Stimulated activated naive B cell treated with anti-CD40 and anti-IgM and Interleukin-4, amounts not matched to agents 10 μg/mL and 1 μg/mL and 100 μg/mL, for 72 hours (primary cell): ENCODE data around the gene ZBTB25.

Source experiments
- ATAC-seq, 2 donors: fragments of 150-1000 bp; cut with Tn5 transposase; replicated peaks; 2 replicates each; pipeline ENCODE4 v1.10.0; 2021; ENCODE audit warnings: moderate library complexity in 1 of 2
- DNase-seq: peaks from one replicate; pipeline ENCODE4 v3.0.0; 2021
- H3K27ac Mint-ChIP-seq: one replicate; pipeline ENCODE4 v1.8.0; 2022; ENCODE audit warnings: mild to moderate bottlenecking, mixed read lengths
- H3K27me3 Mint-ChIP-seq, 2 donors: one replicate each; pipeline ENCODE4 v1.8.0; 2022; ENCODE audit warnings: mixed read lengths in 2 of 2
- H3K36me3 Mint-ChIP-seq, 2 donors: one replicate each; pipeline ENCODE4 v1.8.0; 2022; ENCODE audit warnings: mixed read lengths in 2 of 2, mild to moderate bottlenecking in 1 of 2
- H3K4me1 Mint-ChIP-seq, 2 donors: one replicate each; pipeline ENCODE4 v1.8.0; 2022; ENCODE audit warnings: mixed read lengths in 2 of 2, mild to moderate bottlenecking in 1 of 2
- H3K4me3 Mint-ChIP-seq, 2 donors: one replicate each; pipeline ENCODE4 v1.8.0; 2022; ENCODE audit warnings: mild to moderate bottlenecking in 2 of 2, mixed read lengths in 2 of 2, moderate library complexity in 1 of 2
- H3K9me3 Mint-ChIP-seq, 2 donors: one replicate each; pipeline ENCODE4 v1.8.0; 2022; ENCODE audit warnings: mixed read lengths in 2 of 2, mild to moderate bottlenecking in 1 of 2

ZBTB25 gene

GRCh38 chr14:64504897-64505794 is 1.5 kb upstream of the ZBTB25 start:
- DNase-seq (peak; percentile 75), ATAC-seq (peak; percentile 40 to 44)
- Mint-ChIP-seq H3K27me3 (no peaks in the 10 kb centered on the region), H3K27ac (peak overlapping the region; percentile 100), H3K9me3 (no peaks in the 10 kb centered on the region), H3K4me1 (peaks cover 43 to 78% of the 10 kb centered on the region in 2 donors), H3K4me3 (peak overlapping the region; percentile 85 to 100), H3K36me3 (peaks cover 15 to 26% of the 10 kb centered on the region in 2 donors)

DNA sequence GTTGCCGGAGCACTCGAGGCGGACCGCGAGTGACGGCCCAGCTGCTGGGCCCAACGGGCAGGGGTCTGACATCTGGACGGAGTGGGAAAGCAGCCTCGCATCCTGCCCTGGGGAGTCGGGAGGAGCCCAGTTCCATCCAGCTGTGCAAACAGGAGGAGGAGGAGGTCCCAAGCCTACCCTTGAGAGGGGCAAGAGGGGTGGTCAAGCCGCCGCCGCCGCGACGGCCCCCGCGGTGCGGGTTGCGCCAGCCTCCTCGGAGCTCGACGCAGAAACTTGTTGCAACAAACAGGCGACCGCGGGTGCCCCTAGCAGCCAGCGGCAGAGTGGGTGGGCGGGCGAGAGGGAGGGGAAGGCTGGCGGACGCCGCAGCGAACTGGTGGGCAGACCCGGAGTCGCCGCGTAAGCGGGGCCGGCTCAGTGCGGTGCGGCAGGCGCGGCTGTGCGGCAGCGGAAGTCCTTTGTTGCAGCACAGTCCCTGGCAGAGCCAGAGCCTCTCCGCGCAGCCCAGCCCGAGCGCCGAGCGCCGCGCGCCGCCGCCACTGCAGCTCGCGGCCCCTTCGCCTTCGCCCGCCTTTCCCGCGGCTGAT is 765 bp upstream of the ZBTB25 start, which contains the start of gene ZBTB1:
TSS of gene ZBTB1 (plus strand) at position 461 of the 587 bp plus-strand sequence. CDS start 16,735 bp downstream, outside the sequence.
- Mint-ChIP-seq H3K27me3 (no peaks in the 10 kb centered on the region), H3K4me1 (peaks cover 45 to 76% of the 10 kb centered on the region in 2 donors), H3K4me3 (peak within 1 kb of the TSS; percentile 85 to 100), H3K27ac (peak within 1 kb of the TSS; percentile 100), H3K9me3 (no peaks in the 10 kb centered on the region), H3K36me3 (peaks cover 15 to 26% of the 10 kb centered on the region in 2 donors)
- DNase-seq (peak; percentile 83), ATAC-seq (peak; percentile 53 to 55)

GRCh38 chr14:64502887-64503433 is 678 bp downstream of the ZBTB25 start:
- peak; percentile 19 for DNase-seq
- H3K4me1 Mint-ChIP-seq: peaks cover 35 to 62% of the 10 kb centered on the region in 2 donors
- H3K36me3 Mint-ChIP-seq: peaks cover 13 to 21% of the 10 kb centered on the region in 2 donors

GRCh38 chr14:64502456-64502855 is 1.2 kb downstream of the ZBTB25 start:
- Mint-ChIP-seq H3K36me3 (peaks cover 15 to 25% of the 10 kb centered on the region in 2 donors), H3K9me3 (no peaks in the 10 kb centered on the region), H3K4me3 (peak overlapping the region; percentile 85 to 100), H3K27ac (peak overlapping the region; percentile 100), H3K27me3 (no peaks in the 10 kb centered on the region), H3K4me1 (peaks cover 31 to 57% of the 10 kb centered on the region in 2 donors)
- ATAC-seq (no peak), DNase-seq (no peak)

More at GRCh38 chr14:64502887-64503433, 678 bp downstream of the ZBTB25 start:
- H3K9me3 Mint-ChIP-seq: no peaks in the 10 kb centered on the region
- peak overlapping the region; percentile 100 for H3K27ac Mint-ChIP-seq
- H3K4me3 Mint-ChIP-seq: peak overlapping the region; percentile 85 to 100
- ATAC-seq: no peak
- H3K27me3 Mint-ChIP-seq: no peaks in the 10 kb centered on the region

GRCh38 chr14:64501411-64502171 is 2.0 kb downstream of the ZBTB25 start:
- DNase-seq: no peak
- no peaks in the 10 kb centered on the region for H3K27me3 Mint-ChIP-seq
- H3K36me3 Mint-ChIP-seq: peaks cover 16 to 28% of the 10 kb centered on the region in 2 donors
- H3K4me3 Mint-ChIP-seq: peak overlapping the region; percentile 85 to 100
- peak overlapping the region; percentile 100 for H3K27ac Mint-ChIP-seq
- no peak for ATAC-seq
- H3K4me1 Mint-ChIP-seq: peaks cover 26 to 48% of the 10 kb centered on the region in 2 donors
- H3K9me3 Mint-ChIP-seq: no peaks in the 10 kb centered on the region

DNA sequence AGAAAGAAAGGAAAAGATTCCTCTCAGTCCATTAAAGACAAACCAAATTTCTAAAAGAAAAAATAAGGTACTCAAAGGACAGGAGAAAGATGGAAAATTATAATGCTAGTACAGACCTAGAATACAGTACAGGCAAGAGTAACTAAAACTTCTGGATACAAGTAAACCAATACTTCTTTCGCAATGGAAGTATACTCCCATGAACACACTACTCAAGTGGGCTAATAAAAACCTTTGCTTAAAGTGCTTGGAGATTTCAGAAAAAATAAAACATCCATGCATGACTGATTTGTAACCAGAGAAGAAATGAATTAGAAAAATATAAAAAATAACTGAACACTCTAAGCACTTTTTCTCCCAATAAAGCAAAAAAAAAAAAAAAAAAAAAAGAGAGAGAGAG is 3.5 kb downstream of the ZBTB25 start:
- Mint-ChIP-seq H3K9me3 (no peaks in the 10 kb centered on the region), H3K36me3 (peaks cover 8 to 26% of the 10 kb centered on the region in 2 donors), H3K27me3 (no peaks in the 10 kb centered on the region), H3K4me3 (peak overlapping the region in 1 of 2 donors; percentile 33), H3K4me1 (peaks cover 16 to 33% of the 10 kb centered on the region in 2 donors), H3K27ac (peak overlapping the region; percentile 37)
- DNase-seq (no peak), ATAC-seq (no peak)

- no peak overlapping the region for H3K4me3 Mint-ChIP-seq
- DNase-seq (no peak), ATAC-seq (no peak)
These were observed 6.9 kb downstream of the ZBTB25 start for GRCh38 chr14:64496764-64497163.

DNA sequence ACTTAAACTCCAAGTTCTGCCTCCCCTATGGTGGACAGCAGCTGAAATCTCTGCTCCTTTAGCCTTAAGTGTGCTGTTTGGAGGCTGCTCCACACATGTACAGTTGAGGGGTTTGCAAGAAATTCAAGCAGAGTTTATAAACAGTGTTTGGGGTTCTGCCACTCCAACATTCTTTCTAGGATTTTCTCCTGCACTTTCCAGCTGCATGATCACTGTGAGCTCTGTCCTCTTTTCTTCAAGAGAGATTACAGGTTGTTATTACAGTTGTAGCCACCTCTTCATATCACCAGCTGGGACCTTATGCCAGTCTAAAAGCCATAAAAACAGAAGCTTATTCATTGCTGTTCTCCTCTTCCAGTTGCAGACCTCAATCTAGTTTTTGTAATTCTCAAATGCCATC is 8.4 kb downstream of the ZBTB25 start:
- DNase-seq (no peak), ATAC-seq (no peak)
- Mint-ChIP-seq H3K4me1 (peaks cover 18 to 34% of the 10 kb centered on the region in 2 donors), H3K36me3 (peaks cover 22 to 42% of the 10 kb centered on the region in 2 donors), H3K9me3 (no peaks in the 10 kb centered on the region), H3K27me3 (no peaks in the 10 kb centered on the region), H3K4me3 (no peak overlapping the region), H3K27ac (no peak overlapping the region)

More at GRCh38 chr14:64496764-64497163, 6.9 kb downstream of the ZBTB25 start:
- Mint-ChIP-seq H3K36me3 (peaks cover 14 to 30% of the 10 kb centered on the region in 2 donors), H3K27ac (no peak overlapping the region), H3K4me1 (peaks cover 12 to 37% of the 10 kb centered on the region in 2 donors), H3K27me3 (no peaks in the 10 kb centered on the region), H3K9me3 (no peaks in the 10 kb centered on the region)

DNA sequence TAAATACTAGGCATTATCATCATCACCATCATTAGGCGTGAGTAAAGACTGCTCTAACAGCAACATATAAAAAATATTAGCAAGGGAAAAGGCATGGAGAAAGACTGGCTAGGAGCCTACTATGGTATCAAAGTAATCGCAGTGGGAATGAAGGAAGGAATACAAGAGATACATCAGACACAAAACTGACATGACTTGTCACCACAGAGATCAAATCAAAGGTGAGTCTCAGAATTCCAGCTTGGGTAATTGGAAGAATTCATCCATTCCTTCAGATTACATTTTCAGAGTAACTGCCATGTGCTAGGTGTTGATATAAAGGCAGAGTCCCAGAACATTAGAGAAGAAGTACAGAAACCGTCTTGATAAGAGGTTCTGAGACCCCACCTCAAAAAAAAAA is 10.2 kb downstream of the ZBTB25 start:
- DNase-seq: no peak
- Mint-ChIP-seq H3K27ac (peak overlapping the region; percentile 21), H3K27me3 (no peaks in the 10 kb centered on the region), H3K36me3 (peaks cover 24 to 45% of the 10 kb centered on the region in 2 donors), H3K4me1 (peaks cover 15 to 27% of the 10 kb centered on the region in 2 donors), H3K4me3 (no peak overlapping the region), H3K9me3 (no peaks in the 10 kb centered on the region)
- no peak for ATAC-seq

- no peak overlapping the region for H3K4me3 Mint-ChIP-seq
- no peak for DNase-seq
- no peaks in the 10 kb centered on the region for H3K9me3 Mint-ChIP-seq
- peaks cover 28 to 48% of the 10 kb centered on the region in 2 donors for H3K36me3 Mint-ChIP-seq
- H3K4me1 Mint-ChIP-seq: peaks cover 15 to 27% of the 10 kb centered on the region in 2 donors
- ATAC-seq: no peak
- no peaks in the 10 kb centered on the region for H3K27me3 Mint-ChIP-seq
- H3K27ac Mint-ChIP-seq: no peak overlapping the region
These were observed 12.0 kb downstream of the ZBTB25 start for GRCh38 chr14:64491637-64492036.

GRCh38 chr14:64488590-64489099 is 15.0 kb downstream of the ZBTB25 start:
- Mint-ChIP-seq H3K27ac (no peak overlapping the region), H3K9me3 (no peaks in the 10 kb centered on the region), H3K4me1 (peaks cover 11 to 21% of the 10 kb centered on the region in 2 donors), H3K27me3 (no peaks in the 10 kb centered on the region), H3K36me3 (peaks cover 26 to 35% of the 10 kb centered on the region in 2 donors), H3K4me3 (no peak overlapping the region)
- no peak for ATAC-seq
- DNase-seq: no peak

DNA sequence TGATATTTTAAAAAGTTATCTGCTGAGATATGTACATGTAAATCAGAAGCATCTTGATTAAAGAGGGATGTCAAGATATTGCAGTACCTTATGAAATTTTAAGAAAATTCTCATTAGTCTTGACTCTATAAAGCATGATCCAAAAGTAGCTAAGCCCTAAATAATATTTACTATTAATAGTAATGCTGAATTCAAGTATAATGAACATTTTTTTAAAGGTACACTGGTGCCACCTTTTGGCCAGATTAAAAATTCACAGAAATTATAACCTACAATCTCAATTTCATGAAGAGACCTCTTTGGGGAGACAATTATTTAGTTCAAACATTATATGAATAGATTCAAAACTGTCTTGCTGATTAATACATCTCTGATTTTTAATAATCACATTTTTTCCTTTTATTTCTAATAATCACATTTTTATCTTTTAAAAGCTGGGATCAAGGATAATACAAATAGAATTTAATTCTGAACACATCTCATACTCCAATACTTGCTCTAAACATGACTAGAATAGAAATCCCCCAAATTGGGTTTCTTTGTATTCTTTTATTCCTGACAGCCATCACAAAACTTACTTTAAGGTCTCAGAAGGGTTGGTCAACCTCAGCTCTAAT is 24.9 kb downstream of the ZBTB25 start:
- ATAC-seq (peak in 1 of 2 donors; percentile 38), DNase-seq (no peak)
- Mint-ChIP-seq H3K4me1 (peaks cover 3 to 4% of the 10 kb centered on the region in 2 donors), H3K36me3 (peaks cover 7 to 21% of the 10 kb centered on the region in 2 donors), H3K27me3 (no peaks in the 10 kb centered on the region), H3K27ac (no peak overlapping the region), H3K9me3 (no peaks in the 10 kb centered on the region), H3K4me3 (no peak overlapping the region)

DNA sequence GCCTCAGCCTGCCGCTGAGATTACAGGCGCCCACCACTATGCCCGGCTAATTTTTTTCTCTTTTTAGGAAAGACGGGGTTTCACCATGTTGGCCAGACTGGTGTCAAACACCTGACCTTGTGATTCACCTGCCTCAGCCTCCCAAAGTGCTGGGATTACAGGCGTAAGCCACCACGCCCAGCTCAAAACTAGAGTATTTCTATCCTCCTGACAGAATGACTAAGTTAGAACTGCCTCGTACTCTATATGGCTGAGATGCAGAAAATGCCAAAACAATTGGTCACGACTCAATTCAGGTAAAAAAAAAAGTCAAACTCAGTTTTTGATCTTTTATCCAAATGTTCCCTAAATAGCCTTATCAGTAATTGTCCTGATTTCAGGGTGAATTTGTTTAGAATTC is 27.2 kb downstream of the ZBTB25 start:
- DNase-seq (no peak), ATAC-seq (no peak)
- H3K4me3 Mint-ChIP-seq: no peak overlapping the region
- H3K4me1 Mint-ChIP-seq: peaks cover 3 to 10% of the 10 kb centered on the region in 2 donors
- no peaks in the 10 kb centered on the region for H3K27me3 Mint-ChIP-seq
- no peaks in the 10 kb centered on the region for H3K9me3 Mint-ChIP-seq
- peaks cover 6 to 21% of the 10 kb centered on the region in 2 donors for H3K36me3 Mint-ChIP-seq
- no peak overlapping the region for H3K27ac Mint-ChIP-seq
